ENCODE measurements around the gene GSTCD.

DNA sequence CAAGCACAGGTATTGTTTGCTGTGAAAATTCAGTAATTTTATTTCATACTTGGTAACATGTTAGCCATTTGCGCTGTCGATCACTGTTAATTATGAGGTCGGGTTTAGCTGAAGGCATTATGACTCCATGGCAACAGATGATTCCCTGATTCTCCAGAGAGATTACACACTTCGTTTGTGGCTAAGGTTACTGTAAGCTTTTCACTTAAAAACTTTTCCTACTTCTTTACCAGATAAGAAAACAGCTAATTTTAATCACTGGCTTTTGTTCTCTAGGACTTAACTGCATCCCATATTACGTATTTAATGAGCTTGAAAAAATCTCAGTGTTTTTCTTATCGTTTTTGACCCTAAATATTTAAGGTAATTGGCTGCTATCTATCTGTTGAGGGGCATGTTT is 2.1 kb downstream of the GSTCD start:
- TF ChIP-seq, protein P1, sequence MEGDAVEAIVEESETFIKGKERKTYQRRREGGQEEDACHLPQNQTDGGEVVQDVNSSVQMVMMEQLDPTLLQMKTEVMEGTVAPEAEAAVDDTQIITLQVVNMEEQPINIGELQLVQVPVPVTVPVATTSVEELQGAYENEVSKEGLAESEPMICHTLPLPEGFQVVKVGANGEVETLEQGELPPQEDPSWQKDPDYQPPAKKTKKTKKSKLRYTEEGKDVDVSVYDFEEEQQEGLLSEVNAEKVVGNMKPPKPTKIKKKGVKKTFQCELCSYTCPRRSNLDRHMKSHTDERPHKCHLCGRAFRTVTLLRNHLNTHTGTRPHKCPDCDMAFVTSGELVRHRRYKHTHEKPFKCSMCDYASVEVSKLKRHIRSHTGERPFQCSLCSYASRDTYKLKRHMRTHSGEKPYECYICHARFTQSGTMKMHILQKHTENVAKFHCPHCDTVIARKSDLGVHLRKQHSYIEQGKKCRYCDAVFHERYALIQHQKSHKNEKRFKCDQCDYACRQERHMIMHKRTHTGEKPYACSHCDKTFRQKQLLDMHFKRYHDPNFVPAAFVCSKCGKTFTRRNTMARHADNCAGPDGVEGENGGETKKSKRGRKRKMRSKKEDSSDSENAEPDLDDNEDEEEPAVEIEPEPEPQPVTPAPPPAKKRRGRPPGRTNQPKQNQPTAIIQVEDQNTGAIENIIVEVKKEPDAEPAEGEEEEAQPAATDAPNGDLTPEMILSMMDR (IDR thresholded peaks at IDR 0.05): no peak
- no peak for TF ChIP-seq EZH2 (IDR thresholded peaks at IDR 0.05; ENCODE audit: borderline replicate concordance, insufficient read depth, low read depth, low read length, poor library complexity, severe bottlenecking)

Measured in B cell (primary cell).